Measurements from ENCODE around the gene NEURL2.

NEURL2 gene

DNA sequence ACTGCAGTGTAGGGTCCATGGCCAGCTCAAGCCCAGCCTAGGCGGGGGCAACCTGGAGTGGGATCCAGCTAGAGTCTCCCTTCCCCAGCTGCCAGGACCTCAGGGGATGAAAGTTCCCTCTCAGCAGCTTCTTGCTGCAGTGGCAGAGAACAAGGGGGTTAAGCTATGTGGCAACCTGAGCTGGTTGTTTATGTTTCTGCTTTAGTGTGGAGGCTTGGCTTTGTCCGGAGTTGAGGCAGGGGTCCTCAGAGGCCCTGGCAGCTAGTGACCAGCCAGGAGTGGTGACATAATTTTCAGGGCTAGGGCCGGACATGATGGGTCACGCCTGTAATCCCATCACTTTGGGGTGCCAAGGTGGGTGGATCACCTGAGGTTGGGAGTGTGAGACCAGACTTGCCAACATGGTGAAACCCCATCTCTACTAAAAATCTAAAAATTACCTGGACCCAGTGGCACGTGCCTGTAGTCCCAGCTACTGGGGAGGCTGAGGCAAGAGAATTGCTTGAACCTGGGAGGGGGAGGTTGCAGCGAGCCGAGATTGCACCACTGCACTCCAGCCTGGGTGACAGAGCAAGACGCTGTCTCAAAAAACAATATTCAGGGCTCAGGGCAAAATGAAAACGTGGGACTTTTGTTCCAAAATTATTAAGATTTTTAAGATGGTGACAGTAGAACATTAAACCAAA lies 35.0 kb upstream of the NEURL2 start:
- Histone ChIP-seq H2BK120ac (ENCODE audit: insufficient read depth, low read length, poor library complexity) (no peak overlapping the region), H2BK5ac (ENCODE audit: low read depth, low read length, poor library complexity) (no peak overlapping the region), H3K9me3 (ENCODE audit: insufficient read depth, low read depth, low read length) (no peaks in the 10 kb centered on the region), H3K14ac (ENCODE audit: low read length) (no peak overlapping the region), H3K27me3 (ENCODE audit: insufficient read depth, low read length) (no peaks in the 10 kb centered on the region), H4K91ac (ENCODE audit: low read depth, low read length) (no peak overlapping the region), H3K4me3 (ENCODE audit: low read depth, low read length) (no peak overlapping the region), H3K4me1 (ENCODE audit: control insufficient read depth in 1 of 2, insufficient read depth in 2 of 2, low read length in 2 of 2) (no peaks in the 10 kb centered on the region), H3K18ac (ENCODE audit: low read length) (no peak overlapping the region), H3K27ac (ENCODE audit: low read depth, low read length) (no peak overlapping the region), H3K4ac (ENCODE audit: low read depth, low read length) (no peak overlapping the region), H2AK5ac (ENCODE audit: low read length) (no peak overlapping the region), H3K36me3 (ENCODE audit: control insufficient read depth in 1 of 2, insufficient read depth in 2 of 2, low read length in 2 of 2) (no peaks in the 10 kb centered on the region), H2AFZ (ENCODE audit: insufficient read depth, low read length, poor library complexity) (no peak overlapping the region), H3K4me2 (ENCODE audit: low read length) (no peak overlapping the region), H3K23ac (ENCODE audit: low read length) (no peak overlapping the region), H3K79me1 (ENCODE audit: low read length) (no peaks in the 10 kb centered on the region), H4K8ac (ENCODE audit: low read depth, low read length) (no peak overlapping the region), H3K79me2 (ENCODE audit: control insufficient read depth, insufficient read depth, low read length, poor library complexity) (no peaks in the 10 kb centered on the region), H4K12ac (ENCODE audit: low read depth, low read length) (no peak overlapping the region), H2BK12ac (ENCODE audit: low read length) (no peak overlapping the region), H3K9ac (ENCODE audit: low read length) (no peak overlapping the region)
- WGBS (ENCODE audit: extremely low coverage, insufficient coverage, insufficient read length): no CpG with 5 or more reads among the region's 9 CpGs
- no peak for DNase-seq

DNA sequence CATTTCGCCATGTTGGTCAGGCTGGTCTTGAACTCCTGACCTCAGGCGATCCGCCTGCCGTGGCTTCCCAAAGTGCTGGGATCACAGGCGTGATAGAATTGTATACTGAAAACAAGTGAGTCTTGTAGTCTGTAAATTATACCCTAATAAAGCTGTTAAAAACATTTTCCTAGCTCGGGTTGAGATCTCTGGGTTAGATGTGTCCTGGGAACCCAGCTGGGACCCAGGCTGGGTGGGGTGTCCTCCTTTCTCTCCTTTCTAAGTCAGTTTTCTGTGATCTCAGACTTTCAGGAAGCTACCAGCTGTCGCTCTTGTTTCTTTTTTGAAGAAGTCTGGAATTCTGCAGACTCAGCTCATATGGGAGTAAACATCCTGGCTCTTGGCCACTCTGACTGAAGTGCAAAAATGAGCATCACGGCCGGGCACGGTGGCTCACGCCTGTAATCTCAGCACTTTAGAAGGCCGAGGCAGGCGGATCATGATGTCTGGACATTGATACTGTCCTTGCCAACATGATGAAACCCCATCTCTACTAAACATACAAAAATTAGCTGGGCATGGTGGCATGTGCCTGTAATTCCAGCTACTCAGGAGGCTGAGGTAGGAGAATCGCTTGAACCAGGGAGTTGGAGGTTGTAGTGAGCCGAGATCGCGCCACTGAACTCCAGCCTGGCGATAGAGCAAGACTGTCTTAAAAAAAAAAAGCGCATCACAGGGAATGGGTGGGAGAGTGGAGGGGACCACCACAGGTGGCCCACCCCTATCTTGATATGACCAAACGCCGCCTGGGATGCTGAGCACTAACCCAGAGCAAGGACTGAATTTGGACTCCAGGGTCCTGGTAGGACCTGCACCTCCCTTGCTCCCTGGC lies 33.6 kb upstream of the NEURL2 start:
- Histone ChIP-seq H2BK5ac (ENCODE audit: low read depth, low read length, poor library complexity) (no peak overlapping the region), H3K4me3 (ENCODE audit: low read depth, low read length) (no peak overlapping the region), H3K23ac (ENCODE audit: low read length) (no peak overlapping the region), H3K36me3 (ENCODE audit: control insufficient read depth in 1 of 2, insufficient read depth in 2 of 2, low read length in 2 of 2) (no peaks in the 10 kb centered on the region), H3K18ac (ENCODE audit: low read length) (no peak overlapping the region), H4K8ac (ENCODE audit: low read depth, low read length) (no peak overlapping the region), H3K4ac (ENCODE audit: low read depth, low read length) (no peak overlapping the region), H3K79me2 (ENCODE audit: control insufficient read depth, insufficient read depth, low read length, poor library complexity) (no peaks in the 10 kb centered on the region), H2AK5ac (ENCODE audit: low read length) (no peak overlapping the region), H3K14ac (ENCODE audit: low read length) (no peak overlapping the region), H3K79me1 (ENCODE audit: low read length) (no peaks in the 10 kb centered on the region), H4K12ac (ENCODE audit: low read depth, low read length) (no peak overlapping the region), H3K27me3 (ENCODE audit: insufficient read depth, low read length) (no peaks in the 10 kb centered on the region), H3K27ac (ENCODE audit: low read depth, low read length) (no peak overlapping the region), H2BK120ac (ENCODE audit: insufficient read depth, low read length, poor library complexity) (no peak overlapping the region), H2AFZ (ENCODE audit: insufficient read depth, low read length, poor library complexity) (no peak overlapping the region), H3K9me3 (ENCODE audit: insufficient read depth, low read depth, low read length) (no peaks in the 10 kb centered on the region), H3K4me2 (ENCODE audit: low read length) (no peak overlapping the region), H3K4me1 (ENCODE audit: control insufficient read depth in 1 of 2, insufficient read depth in 2 of 2, low read length in 2 of 2) (no peaks in the 10 kb centered on the region), H2BK12ac (ENCODE audit: low read length) (no peak overlapping the region), H4K91ac (ENCODE audit: low read depth, low read length) (no peak overlapping the region), H3K9ac (ENCODE audit: low read length) (no peak overlapping the region)
- no peak for DNase-seq
- no CpG with 5 or more reads among the region's 21 CpGs for WGBS (ENCODE audit: extremely low coverage, insufficient coverage, insufficient read length)

DNA sequence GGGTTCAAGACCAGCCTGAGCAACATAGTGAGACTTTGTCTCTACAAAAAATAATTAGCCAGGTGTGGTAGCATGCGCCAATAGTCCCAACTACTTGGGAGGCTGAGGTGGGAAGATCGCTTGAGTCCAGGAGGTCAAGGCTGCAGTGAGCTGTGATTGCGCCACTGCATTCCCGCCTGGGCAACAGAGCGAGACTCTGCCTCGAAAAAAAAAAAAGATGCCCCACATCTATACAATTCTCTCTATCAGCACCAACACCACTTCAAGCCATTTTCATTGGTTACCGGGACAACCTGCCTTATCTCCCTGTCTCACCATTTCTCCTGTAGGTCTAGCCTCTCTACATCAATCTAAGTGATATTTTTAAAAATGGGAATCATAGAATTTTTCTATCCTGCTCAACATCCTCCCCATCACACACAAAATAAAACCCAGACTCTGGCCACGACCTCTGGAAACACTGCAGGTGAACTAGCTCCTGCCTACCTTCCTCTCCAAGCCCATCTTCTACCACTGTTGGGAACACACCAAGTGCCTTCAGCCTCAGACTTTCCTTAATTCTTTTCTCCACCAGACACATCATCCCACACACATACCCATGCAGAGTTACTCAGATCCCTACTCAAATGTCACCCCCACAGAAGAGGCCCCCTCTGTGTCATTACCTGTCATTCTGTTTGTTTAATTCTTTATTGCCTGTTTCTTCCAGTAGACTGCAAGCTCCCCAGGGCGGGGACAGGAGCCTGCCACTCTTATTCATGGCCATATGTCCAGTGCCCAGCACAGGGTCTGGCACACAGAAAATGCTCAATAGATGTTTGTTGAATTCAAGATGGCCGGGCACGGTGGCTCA lies 30.6 kb upstream of the NEURL2 start:
- H3K9me3 ChIP-seq (ENCODE audit: insufficient read depth, low read depth, low read length): no peaks in the 10 kb centered on the region
- no peaks in the 10 kb centered on the region for H3K36me3 ChIP-seq (ENCODE audit: control insufficient read depth in 1 of 2, insufficient read depth in 2 of 2, low read length in 2 of 2)
- H2BK120ac ChIP-seq (ENCODE audit: insufficient read depth, low read length, poor library complexity): no peak overlapping the region
- no CpG with 5 or more reads among the region's 11 CpGs for WGBS (ENCODE audit: extremely low coverage, insufficient coverage, insufficient read length)
- no peak overlapping the region for H3K9ac ChIP-seq (ENCODE audit: low read length)
- H2AFZ ChIP-seq (ENCODE audit: insufficient read depth, low read length, poor library complexity): no peak overlapping the region
- H4K91ac ChIP-seq (ENCODE audit: low read depth, low read length): no peak overlapping the region
- H3K18ac ChIP-seq (ENCODE audit: low read length): no peak overlapping the region
- H3K79me1 ChIP-seq (ENCODE audit: low read length): no peaks in the 10 kb centered on the region
- no peak overlapping the region for H3K4me2 ChIP-seq (ENCODE audit: low read length)
- no peak overlapping the region for H2BK12ac ChIP-seq (ENCODE audit: low read length)
- no peaks in the 10 kb centered on the region for H3K79me2 ChIP-seq (ENCODE audit: control insufficient read depth, insufficient read depth, low read length, poor library complexity)
- no peak overlapping the region for H4K8ac ChIP-seq (ENCODE audit: low read depth, low read length)
- H3K27me3 ChIP-seq (ENCODE audit: insufficient read depth, low read length): no peaks in the 10 kb centered on the region
- H3K23ac ChIP-seq (ENCODE audit: low read length): no peak overlapping the region
- H2BK5ac ChIP-seq (ENCODE audit: low read depth, low read length, poor library complexity): no peak overlapping the region
- H3K4me3 ChIP-seq (ENCODE audit: low read depth, low read length): no peak overlapping the region
- H2AK5ac ChIP-seq (ENCODE audit: low read length): no peak overlapping the region
- H3K4me1 ChIP-seq (ENCODE audit: control insufficient read depth in 1 of 2, insufficient read depth in 2 of 2, low read length in 2 of 2): no peaks in the 10 kb centered on the region
- H4K12ac ChIP-seq (ENCODE audit: low read depth, low read length): no peak overlapping the region
- H3K14ac ChIP-seq (ENCODE audit: low read length): no peak overlapping the region
- H3K4ac ChIP-seq (ENCODE audit: low read depth, low read length): no peak overlapping the region
- DNase-seq: no peak
- H3K27ac ChIP-seq (ENCODE audit: low read depth, low read length): no peak overlapping the region

DNA sequence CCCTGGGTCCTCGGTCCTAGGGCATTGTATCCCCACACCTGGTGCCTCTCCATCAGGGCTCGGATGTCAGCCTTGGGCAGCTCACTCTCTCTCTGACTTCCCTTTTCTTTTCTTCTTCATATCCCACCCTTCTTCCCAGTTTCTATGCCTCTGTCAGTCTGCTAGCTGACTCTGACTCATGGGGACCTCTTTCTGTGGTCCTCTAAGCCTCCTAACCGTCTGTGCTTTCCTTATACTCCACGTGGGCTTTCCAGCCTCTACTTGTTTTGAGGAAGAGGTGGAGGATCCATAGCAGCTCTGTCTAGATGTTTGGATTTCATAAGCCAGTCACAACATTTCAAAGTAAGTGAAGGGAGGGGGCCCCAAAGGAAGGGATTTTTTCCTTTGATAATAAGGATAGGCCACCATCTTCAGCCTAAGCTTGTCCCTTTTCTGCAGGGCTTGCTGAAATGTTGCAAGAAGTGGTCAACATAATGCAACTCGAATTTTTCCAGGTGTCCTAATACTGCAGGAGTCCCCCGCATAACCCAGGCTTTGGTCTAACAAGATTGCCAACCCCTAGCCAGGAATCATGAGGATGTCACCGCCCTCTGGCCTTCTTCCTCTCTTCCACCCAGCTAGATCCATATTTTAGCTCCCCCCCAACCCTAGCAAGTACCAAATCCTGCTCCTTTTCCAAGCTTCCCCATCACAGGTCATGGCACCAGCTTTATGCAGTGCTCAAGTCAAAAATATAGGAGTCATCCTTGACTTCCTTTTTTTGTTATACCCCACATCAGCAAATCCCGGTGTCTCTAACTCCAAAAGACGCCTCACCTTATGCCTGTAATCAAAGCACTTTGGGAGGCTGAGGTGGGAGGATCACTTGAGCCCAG lies 29.7 kb upstream of the NEURL2 start:
- Histone ChIP-seq H3K14ac (ENCODE audit: low read length) (no peak overlapping the region), H3K23ac (ENCODE audit: low read length) (no peak overlapping the region), H3K9me3 (ENCODE audit: insufficient read depth, low read depth, low read length) (no peaks in the 10 kb centered on the region), H3K4me1 (ENCODE audit: control insufficient read depth in 1 of 2, insufficient read depth in 2 of 2, low read length in 2 of 2) (no peaks in the 10 kb centered on the region), H3K79me2 (ENCODE audit: control insufficient read depth, insufficient read depth, low read length, poor library complexity) (no peaks in the 10 kb centered on the region), H2AK5ac (ENCODE audit: low read length) (no peak overlapping the region), H3K36me3 (ENCODE audit: control insufficient read depth in 1 of 2, insufficient read depth in 2 of 2, low read length in 2 of 2) (no peaks in the 10 kb centered on the region), H2BK5ac (ENCODE audit: low read depth, low read length, poor library complexity) (no peak overlapping the region), H3K18ac (ENCODE audit: low read length) (no peak overlapping the region), H3K79me1 (ENCODE audit: low read length) (no peaks in the 10 kb centered on the region), H3K4me2 (ENCODE audit: low read length) (no peak overlapping the region), H2AFZ (ENCODE audit: insufficient read depth, low read length, poor library complexity) (no peak overlapping the region), H3K9ac (ENCODE audit: low read length) (no peak overlapping the region), H4K8ac (ENCODE audit: low read depth, low read length) (no peak overlapping the region), H3K27me3 (ENCODE audit: insufficient read depth, low read length) (no peaks in the 10 kb centered on the region), H3K27ac (ENCODE audit: low read depth, low read length) (no peak overlapping the region), H4K12ac (ENCODE audit: low read depth, low read length) (no peak overlapping the region), H4K91ac (ENCODE audit: low read depth, low read length) (no peak overlapping the region), H3K4ac (ENCODE audit: low read depth, low read length) (no peak overlapping the region), H3K4me3 (ENCODE audit: low read depth, low read length) (no peak overlapping the region), H2BK120ac (ENCODE audit: insufficient read depth, low read length, poor library complexity) (no peak overlapping the region), H2BK12ac (ENCODE audit: low read length) (no peak overlapping the region)
- DNase-seq: peak; percentile 73 to 85
- WGBS (ENCODE audit: extremely low coverage, insufficient coverage, insufficient read length): no CpG with 5 or more reads among the region's 9 CpGs

All from trophoblast cell (in vitro differentiated cells and primary cell).